Stimulated activated CD8-positive, alpha-beta memory T cell treated with anti-CD3 and anti-CD28 coated beads, Interleukin-4, amount 100 ng/mL, for 24 hours (primary cell): ENCODE measurements around the gene CCDC9.

Experiments
- DNase-seq: peaks from one replicate; pipeline ENCODE4 v3.0.0-alpha.2; 2020; ENCODE audit warnings: low read depth

Gene CCDC9

GRCh38 chr19:47255879-47256692 lies at the start of gene CCDC9:
Gene CCDC9, plus strand, starts transcription at chr19:47256525. Its CDS starts 1,876 bp downstream, at chr19:47258401.
- DNase-seq: peak; percentile 92

DNA sequence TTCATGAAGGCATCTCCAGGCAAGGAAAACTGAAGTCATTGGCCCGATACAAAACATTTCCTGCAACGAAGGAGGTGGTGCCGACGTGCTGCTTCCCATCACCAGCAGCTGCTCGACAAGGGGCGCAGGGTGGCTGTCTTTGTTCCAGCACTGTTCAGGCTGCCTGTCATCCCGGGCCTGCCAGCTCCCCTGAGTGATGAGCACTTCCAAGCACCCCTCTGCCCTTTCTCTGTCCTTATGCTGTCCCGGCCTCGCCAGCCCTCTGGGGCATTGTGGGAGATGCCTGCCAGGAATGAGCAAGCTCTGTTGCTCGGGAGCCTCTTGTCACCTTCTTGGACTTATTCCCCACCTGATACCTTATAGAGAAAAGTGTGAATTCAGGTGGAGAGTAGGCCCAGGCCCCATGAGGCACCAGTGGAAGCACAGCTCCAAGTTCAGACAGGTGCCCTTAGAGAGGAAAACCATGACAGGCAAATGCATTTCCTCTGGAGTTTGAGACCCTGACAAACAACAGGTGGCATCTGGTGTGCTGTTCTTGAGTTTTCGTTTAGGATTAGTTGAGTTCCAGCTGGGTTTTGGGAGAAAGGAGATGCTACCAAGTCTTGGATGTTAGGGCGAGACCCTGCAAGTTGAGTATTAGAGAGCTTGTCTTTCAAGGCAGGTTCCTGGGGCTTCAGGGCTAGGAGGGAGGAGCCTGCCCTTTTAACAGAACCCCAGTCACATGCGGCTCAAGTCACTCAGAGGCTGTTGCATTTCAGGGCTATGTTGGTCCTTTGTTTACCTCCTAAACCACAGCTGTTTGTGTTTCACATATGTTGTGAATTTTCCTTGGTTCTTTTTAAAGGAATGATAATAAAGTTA lies 46.8 kb upstream of the CCDC9 start:
- no peak for DNase-seq

DNA sequence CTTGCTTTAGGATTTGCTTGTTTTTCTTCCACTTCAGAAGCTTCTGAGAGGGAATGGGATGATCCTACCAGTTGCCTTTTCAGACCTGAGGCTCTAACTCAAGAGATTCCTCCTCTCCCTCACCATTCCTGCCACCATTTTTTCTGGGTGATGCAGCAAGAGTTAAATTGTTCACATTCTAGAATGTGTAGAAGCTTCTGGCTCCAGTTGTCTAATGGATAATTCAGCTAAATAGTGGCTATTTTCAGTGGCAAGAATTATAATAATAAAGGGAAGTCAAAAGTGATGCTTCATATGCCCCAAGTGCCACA lies 46.2 kb upstream of the CCDC9 start:
- DNase-seq: no peak

DNA sequence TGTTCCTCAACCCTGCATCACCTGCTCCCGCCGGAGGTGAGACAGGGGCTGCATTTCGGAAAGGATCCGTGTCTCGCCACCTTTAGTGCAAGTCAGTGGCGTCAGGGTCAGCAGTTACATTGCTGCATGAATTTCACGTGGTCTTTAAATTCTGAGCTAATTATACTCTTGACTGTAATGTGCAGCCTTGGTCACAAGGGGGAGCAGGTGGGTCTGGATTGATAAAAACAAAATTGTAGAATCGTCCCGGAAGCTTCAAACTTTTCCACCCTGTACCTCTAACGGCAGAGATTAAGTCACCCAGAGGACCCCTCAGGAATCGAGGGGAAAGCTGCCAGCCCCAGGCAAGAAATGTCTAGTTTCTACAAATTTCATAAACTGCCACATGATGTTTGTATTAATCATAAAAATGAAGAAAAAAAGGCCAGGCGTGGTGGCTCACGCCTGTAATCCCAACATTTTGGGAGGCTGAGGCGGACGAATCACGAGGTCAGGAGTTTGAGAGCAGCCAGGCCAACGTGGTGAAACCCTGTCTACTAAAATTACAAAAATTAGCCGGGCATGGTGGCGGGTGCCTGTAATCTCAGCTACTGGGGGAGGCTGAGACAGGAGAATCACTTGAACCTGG lies 45.5 kb upstream of the CCDC9 start:
- peak; percentile 67 for DNase-seq

GRCh38 chr19:47215581-47215980 lies 40.7 kb upstream of the CCDC9 start:
- DNase-seq: no peak

GRCh38 chr19:47221080-47221841 lies 35.1 kb upstream of the CCDC9 start:
- DNase-seq: no peak

DNA sequence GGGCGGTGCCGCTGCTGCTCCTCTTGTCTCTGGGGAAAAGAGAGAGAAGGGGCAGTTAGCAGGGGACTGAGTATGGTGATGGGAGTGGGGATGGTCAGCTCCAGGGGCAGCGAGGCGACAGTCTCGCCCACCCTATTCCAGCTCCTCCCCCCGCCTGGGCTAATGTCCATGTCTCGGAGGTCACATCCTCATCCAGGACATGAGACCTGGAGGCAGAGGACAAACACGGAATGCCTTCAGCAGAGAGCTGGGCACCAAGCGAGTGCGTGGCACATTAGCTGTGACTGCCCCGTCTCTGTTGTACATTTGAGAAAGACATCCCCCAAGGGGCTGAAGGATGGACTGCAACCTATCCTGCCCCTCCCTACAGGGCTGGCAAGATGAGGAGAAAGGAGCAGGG lies 34.4 kb upstream of the CCDC9 start:
- DNase-seq: no peak

- DNase-seq: peak; percentile 72
Observed at GRCh38 chr19:47225746-47226425, 30.4 kb upstream of the CCDC9 start.

- DNase-seq: peak; percentile 41
Observed at GRCh38 chr19:47226426-47227351, 29.6 kb upstream of the CCDC9 start.

DNA sequence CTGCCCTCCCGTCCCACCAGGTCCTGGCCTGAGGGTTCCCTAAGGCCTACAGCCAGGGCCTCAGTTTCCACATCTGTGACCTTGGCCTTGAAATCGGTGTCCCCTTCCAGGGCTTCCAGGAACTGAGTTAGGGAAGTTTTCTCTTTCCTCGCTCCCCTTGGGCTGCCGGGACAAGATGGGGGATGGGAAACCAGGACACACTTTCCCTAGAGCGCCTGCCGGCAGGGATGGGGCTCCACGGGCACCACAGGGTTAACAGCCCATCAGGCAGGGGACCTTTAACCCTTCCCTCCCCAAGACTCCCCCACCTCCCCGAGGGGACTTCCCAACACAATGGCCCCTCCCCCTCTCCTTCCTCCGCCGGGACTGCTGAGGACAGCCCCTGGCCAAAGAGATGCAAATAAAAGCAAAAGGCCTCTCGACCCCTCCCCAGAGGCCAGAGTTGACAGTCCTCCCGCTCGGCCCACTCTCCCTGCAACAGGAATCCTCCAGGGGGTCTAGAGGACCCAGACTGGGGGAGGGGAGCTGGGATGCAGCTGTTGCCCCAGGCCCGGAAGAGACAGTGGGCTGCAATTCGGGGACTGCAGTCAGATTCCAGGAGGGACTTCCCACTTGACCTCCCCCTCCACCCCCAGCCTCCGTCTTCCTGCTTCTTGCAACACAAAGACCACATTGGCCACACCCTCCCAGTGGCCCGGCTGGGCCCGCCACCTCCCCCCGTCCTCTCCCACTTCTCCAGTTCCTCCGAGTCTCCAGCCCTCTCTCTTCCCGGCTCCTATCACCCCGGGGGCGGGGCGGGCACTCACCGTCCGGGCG lies 28.8 kb upstream of the CCDC9 start:
- DNase-seq: peak; percentile 30

GRCh38 chr19:47228168-47228936 lies 28.0 kb upstream of the CCDC9 start:
- no peak for DNase-seq

DNA sequence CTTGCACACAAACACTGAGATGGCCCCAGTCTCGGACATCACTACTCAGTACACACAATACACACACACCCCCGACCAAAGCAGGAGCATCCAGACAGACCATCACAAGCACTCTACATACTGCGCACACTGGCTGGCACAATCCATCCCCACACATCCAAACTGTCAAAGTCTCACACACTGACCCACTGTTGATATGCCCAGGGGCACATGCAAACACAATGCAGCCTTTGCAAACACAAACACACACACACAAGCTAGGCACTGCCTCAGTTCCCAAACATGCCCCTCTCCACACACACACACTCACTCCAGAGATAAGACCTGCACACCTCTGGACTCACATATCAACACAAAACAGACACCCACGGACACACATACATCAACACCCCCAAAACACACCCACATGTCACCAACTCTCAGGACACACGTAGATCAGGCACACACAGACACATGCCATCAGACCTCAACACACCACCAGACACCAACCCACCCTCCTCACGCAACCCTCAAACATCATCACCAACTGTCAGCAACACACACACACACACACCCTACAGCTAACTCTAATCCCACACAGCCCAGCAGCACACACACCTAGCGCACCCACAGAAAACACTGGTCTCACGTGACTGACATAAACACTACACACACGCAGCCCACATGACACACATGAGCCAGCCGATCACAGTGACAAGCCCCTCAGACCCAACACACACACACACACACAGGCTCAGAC lies 27.2 kb upstream of the CCDC9 start:
- no peak for DNase-seq

GRCh38 chr19:47229676-47230053 lies 26.7 kb upstream of the CCDC9 start:
- no peak for DNase-seq

GRCh38 chr19:47230054-47230920 lies 26.0 kb upstream of the CCDC9 start:
- DNase-seq: peak; percentile 74

- DNase-seq: no peak
Observed at GRCh38 chr19:47230921-47231214, 25.5 kb upstream of the CCDC9 start, which contains the start of gene BBC3. Gene BBC3, minus strand, starts transcription at chr19:47231199. Its CDS starts 2,768 bp downstream, at chr19:47228431.

DNA sequence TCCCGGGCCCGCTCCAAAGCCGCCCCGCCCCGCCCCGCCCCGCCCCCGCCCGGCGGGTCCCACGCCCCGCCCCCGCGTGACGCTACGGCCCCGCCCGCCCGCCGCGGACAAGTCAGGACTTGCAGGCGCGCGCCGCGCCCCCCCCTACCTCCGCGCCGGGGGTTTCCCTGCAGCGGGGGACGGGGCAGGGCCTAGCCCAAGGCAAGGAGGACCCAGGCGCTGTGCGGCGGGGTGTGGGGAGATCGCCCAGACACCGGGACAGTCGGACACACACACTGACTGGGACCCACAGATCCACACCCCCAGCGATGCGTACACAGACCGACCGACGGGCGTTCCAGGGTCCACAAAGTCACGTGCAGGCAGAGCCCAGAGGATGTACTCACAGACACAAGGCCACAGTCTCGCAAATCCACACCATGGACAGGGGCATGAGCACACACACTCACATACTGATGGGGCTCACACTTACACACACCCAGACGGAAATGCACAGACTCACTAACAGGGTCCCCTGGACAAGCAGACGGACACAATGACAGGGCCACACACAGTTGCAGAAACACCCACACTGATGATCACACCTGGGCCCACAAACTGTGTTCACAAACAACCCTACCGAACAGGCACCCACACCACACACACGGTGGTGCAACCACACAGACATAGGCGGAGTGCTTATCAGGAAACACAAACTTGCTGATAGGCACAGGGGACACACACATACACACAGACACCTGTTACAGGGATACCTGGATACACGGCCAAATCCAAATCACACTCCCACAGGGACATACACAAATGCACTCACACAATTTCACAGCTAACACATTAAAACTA lies 24.9 kb upstream of the CCDC9 start:
- peak; percentile 85 for DNase-seq
